COLO829 (cell line): Measurements from ENCODE around the gene CABP1.

Source experiments
- DNase-seq: peaks from one replicate; pipeline ENCODE4 v3.0.0; 2012; ENCODE audit warnings: low spot score

CABP1 gene

GRCh38 chr12:120696626-120697025 is 56.2 kb downstream of the CABP1 start:
- no peak for DNase-seq

- no peak for DNase-seq
Measured at GRCh38 chr12:120697344-120697743, 56.9 kb downstream of the CABP1 start.

DNA sequence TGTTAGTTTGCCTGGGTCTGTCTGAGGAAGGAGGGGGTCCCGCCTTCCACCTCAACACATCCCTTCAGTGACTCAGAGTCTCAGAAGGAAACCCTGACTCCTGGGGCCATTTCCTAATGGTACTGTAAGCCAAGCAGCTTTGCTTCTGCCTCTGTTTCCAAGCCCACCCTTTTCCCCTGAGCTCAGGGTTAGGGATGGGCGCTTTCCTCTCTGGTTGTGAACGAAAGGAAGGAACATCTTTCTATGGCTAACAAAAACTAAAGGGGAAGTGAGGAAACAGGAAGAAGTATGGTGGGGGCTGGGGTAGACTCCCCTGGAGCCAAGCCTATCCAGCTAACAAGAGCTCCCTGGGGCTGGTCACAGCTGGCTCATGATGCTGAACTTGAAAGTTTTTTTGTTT is 58.2 kb downstream of the CABP1 start:
- no peak for DNase-seq

GRCh38 chr12:120699553-120699952 is 59.1 kb downstream of the CABP1 start:
- DNase-seq: no peak

DNA sequence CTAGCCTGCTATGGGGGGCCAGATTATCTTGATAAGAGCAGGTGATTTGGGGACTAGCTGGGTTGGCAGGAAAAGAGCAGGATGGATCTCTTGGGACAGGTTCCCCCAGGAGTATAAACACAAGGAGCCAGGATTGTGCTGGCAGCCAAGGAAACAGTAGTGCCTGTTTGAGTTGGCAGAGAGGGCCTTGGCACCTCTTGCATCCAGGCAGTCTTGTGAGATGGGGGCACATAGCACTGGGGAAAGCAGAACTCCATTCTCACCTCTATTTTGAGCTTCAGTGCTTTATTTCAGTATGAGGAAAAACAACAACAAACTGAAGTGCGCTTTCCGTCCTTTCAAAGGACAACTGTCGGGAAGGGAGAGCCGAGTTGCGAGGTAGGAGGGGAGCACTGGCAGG is 60.5 kb downstream of the CABP1 start:
- no peak for DNase-seq

GRCh38 chr12:120702637-120703036 is 62.2 kb downstream of the CABP1 start:
- no peak for DNase-seq

GRCh38 chr12:120703311-120703942 is 63.0 kb downstream of the CABP1 start:
- DNase-seq: no peak

DNA sequence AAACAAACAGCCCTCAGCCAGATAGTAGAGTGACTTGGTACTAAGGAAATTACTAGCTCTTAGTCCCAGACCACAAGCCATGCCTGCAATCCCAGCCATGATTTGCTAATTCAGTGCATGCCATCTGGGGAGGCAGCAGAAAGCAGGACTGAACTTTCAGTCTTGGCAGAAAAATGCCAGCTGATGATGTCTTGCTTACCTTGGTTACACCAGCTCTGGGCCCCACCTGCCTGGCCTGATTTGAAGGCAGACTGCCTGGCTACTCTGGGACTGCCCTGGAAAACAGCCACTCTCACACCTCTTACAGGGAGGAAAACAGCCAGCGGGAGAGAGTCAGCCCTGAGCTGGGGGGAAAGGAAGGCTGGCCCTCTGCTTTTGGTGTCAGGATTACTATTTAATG is 65.2 kb downstream of the CABP1 start:
- DNase-seq: no peak

- DNase-seq: no peak
Measured at GRCh38 chr12:120706029-120706428, 65.6 kb downstream of the CABP1 start.

GRCh38 chr12:120708651-120709050 is 68.2 kb downstream of the CABP1 start:
- no peak for DNase-seq

- peak; percentile 46 for DNase-seq
Measured at GRCh38 chr12:120710031-120710804, 69.8 kb downstream of the CABP1 start, which contains the start of gene UNC119B. Gene UNC119B, plus strand, starts transcription at chr12:120710458. Its CDS starts 17 bp downstream, at chr12:120710475.

DNA sequence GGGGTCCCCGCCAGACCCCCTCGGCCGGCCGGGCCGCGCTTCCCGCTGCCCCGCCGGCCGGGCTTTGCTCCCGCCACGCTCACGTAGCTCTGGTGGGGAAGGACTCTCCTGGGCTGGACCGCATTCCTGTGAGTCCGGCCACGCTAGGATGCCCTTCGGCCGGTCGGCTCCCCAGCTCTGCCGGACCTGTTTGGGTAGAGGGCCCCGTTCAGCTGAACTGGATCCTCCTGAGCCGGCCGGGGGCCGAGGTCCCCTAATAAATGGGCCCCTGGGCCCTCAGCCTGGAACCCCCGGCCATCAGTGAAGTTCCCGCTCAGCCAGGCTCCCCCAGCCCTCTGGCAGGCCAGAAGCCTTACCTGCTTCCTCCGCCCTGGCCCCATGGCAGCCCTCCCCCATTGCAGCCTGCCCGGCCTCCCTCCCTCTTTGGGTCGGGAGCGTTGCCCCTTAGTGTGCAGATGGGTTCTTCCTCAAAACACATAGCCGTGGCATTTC is 70.4 kb downstream of the CABP1 start:
- no peak for DNase-seq

DNA sequence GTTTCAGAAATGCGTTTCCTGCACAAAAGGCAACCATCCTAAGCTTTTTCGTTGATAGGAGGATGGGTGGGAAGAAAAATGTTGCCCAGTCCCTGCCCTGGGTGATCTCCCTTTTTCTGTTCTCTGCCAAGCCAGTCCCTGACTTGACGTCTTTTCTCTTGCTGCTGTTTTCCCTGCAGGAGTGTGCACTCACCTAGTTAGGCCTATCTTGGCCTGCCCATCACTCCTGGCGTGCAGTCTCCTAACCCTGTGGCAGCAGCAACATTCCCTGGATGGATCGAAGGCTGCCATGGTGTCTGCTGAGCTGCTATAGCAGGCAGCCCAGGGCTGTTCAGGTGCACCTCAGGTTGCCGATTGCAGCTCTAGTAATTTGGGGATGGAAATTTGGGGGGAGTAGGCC is 71.0 kb downstream of the CABP1 start:
- no peak for DNase-seq

DNA sequence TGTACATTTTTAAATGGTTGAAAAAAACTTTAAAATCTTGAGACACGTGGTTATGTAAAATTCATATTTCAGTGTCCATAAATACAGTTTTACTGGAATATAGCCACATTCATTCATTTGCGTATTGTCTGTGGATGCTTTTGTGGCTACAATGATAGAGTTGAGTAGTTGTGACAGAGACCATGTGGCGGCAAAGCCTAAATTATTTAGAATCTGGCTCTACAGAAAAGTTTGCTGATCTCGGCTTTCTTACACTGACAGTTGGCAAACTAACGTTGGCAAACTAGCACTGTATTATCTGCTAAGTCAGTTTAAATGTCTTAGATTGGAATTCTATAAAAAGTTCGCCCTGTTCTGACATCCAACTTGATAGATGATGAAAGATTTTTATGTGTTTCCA is 72.2 kb downstream of the CABP1 start:
- no peak for DNase-seq

- DNase-seq: peak; percentile 87
Measured at GRCh38 chr12:120713861-120714482, 73.5 kb downstream of the CABP1 start.
